Measurements from ENCODE around the gene CYP2W1. TPM values are rescaled to one million over a fixed set of nuclear protein-coding genes. Genes with fewer than 3 reads are reported as not detected.

The CYP2W1 gene
- total and polyA plus RNA-seq, 10 of the 15 experiments (the other 5 are each of a cell fraction or from before 2014, with no cell fraction given), result not detected

DNA sequence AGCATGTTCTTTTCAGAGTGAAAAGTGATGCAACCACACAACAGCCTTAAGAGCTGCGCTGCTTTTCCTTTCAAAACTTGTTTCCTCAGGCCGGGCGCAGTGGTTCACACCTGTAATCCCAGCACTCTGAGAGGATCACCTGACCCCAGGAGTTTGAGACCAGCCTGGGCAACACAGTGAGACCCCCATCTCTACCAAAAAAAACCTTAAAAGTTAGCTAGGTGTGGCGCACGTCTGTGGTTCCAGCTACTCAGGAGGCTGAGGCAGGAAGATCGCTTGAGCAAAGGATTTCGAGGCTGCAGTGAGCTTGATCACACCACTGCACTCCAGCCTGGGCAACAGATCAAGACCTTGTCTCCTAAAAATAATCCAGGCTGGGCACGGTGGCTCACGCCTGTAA lies 9.7 kb upstream of the CYP2W1 start (continued):
- TF ChIP-seq, protein P1, sequence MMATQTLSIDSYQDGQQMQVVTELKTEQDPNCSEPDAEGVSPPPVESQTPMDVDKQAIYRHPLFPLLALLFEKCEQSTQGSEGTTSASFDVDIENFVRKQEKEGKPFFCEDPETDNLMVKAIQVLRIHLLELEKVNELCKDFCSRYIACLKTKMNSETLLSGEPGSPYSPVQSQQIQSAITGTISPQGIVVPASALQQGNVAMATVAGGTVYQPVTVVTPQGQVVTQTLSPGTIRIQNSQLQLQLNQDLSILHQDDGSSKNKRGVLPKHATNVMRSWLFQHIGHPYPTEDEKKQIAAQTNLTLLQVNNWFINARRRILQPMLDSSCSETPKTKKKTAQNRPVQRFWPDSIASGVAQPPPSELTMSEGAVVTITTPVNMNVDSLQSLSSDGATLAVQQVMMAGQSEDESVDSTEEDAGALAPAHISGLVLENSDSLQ (IDR thresholded peaks at IDR 0.05), result no peak
- TF ChIP-seq, protein P2, sequence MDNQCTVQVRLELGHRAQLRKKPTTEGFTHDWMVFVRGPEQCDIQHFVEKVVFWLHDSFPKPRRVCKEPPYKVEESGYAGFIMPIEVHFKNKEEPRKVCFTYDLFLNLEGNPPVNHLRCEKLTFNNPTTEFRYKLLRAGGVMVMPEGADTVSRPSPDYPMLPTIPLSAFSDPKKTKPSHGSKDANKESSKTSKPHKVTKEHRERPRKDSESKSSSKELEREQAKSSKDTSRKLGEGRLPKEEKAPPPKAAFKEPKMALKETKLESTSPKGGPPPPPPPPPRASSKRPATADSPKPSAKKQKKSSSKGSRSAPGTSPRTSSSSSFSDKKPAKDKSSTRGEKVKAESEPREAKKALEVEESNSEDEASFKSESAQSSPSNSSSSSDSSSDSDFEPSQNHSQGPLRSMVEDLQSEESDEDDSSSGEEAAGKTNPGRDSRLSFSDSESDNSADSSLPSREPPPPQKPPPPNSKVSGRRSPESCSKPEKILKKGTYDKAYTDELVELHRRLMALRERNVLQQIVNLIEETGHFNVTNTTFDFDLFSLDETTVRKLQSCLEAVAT (IDR thresholded peaks at IDR 0.05), result no peak
- TF ChIP-seq EP300 (IDR thresholded peaks at IDR 0.05; ENCODE audit: borderline replicate concordance in 1 of 2, control insufficient read depth in 1 of 2, low read depth in 2 of 2, low read length in 2 of 2) (no peak), RBBP5 (conservative IDR thresholded peaks at IDR 0.05) (no peak), NR2C2 (IDR thresholded peaks at IDR 0.05; ENCODE audit: borderline replicate concordance, control insufficient read depth, insufficient read length, low read depth) (no peak), RELA (IDR thresholded peaks at IDR 0.05; ENCODE audit: borderline replicate concordance, partially characterized antibody) (no peak), TCF3 (IDR thresholded peaks at IDR 0.05; ENCODE audit: borderline replicate concordance, insufficient read depth, low read depth, low read length) (no peak)
- TF ChIP-seq, protein P3, sequence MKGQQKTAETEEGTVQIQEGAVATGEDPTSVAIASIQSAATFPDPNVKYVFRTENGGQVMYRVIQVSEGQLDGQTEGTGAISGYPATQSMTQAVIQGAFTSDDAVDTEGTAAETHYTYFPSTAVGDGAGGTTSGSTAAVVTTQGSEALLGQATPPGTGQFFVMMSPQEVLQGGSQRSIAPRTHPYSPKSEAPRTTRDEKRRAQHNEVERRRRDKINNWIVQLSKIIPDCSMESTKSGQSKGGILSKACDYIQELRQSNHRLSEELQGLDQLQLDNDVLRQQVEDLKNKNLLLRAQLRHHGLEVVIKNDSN (IDR thresholded peaks at IDR 0.05; ENCODE audit: borderline replicate concordance, extremely low read length, insufficient read depth, low read depth, low read length), result no peak
